H1 (cell line): ENCODE results near the gene MAP7D1. TPM values are rescaled to one million over a fixed set of nuclear protein-coding genes. Genes with fewer than 3 reads are reported as not detected.
"Not testable (repeated sequence)": the region's sequence is repeated elsewhere in the genome, so short reads cannot be mapped to it uniquely, and the experiment has no call there.

Experiments used
- CTCF ChIA-PET: fragments of 300-600 bp; sonication (Branson Sonifier 250); formaldehyde crosslinking; loops from one replicate; lab custom pipeline; 2021; ENCODE audit not compliant: partially characterized antibody; lab: Charles Lee
- POLR2A ChIA-PET: fragments of 300-600 bp; sonication (Branson Sonifier 250); formaldehyde crosslinking; loops from one replicate; lab custom pipeline; 2021; ENCODE audit warnings: inconsistent platforms; ENCODE audit not compliant: partially characterized antibody; lab: Charles Lee
- DNase-seq, 2 experiments: peaks; one replicate each; pipeline versions ENCODE4 v3.0.0 to v3.0.0-alpha.2; 2010 to 2022; ENCODE audit warnings: low spot score in 2 of 2, low read depth in 1 of 2, mixed read lengths in 1 of 2
- FAIRE-seq: peaks from 2 replicates; lab custom pipeline; 2011; peaks lifted over from hg19 to GRCh38; lab: Jason Lieb, UNC
- H2AFZ ChIP-seq: 2 replicates; pipeline ENCODE4 v1.8.1; 2012; ENCODE audit warnings: low read length, inconsistent platforms
- H2AK5ac ChIP-seq: 2 replicates; pipeline ENCODE4 v1.6.1; 2013; ENCODE audit warnings: low read depth, low read length
- H2BK120ac ChIP-seq: replicated peaks from 2 replicates; pipeline ENCODE3; 2013; ENCODE audit warnings: low read depth, low read length, inconsistent platforms
- H2BK12ac ChIP-seq: 2 replicates; pipeline ENCODE4 v1.6.1; 2013; ENCODE audit warnings: low read depth, low read length
- H2BK15ac ChIP-seq: 2 replicates; pipeline ENCODE4 v1.6.1; 2013; ENCODE audit warnings: low read length
- H2BK20ac ChIP-seq: 2 replicates; pipeline ENCODE4 v1.6.1; 2013; ENCODE audit warnings: low read length
- H2BK5ac ChIP-seq: 2 replicates; pipeline ENCODE4 v1.6.1; 2013; ENCODE audit warnings: low read depth, low read length
- H3K14ac ChIP-seq: 2 replicates; pipeline ENCODE4 v1.6.1; 2013; ENCODE audit warnings: inconsistent platforms; ENCODE audit not compliant: insufficient read length
- H3K18ac ChIP-seq: 2 replicates; pipeline ENCODE4 v1.6.1; 2013; ENCODE audit warnings: low read length; ENCODE audit errors: extremely low read depth
- H3K23ac ChIP-seq: 2 replicates; pipeline ENCODE4 v1.6.1; 2013; ENCODE audit warnings: inconsistent platforms; ENCODE audit not compliant: insufficient read length
- H3K23me2 ChIP-seq: 2 replicates; pipeline ENCODE4 v1.6.1; 2013; ENCODE audit warnings: low read depth, low read length
- H3K27ac ChIP-seq: 2 replicates; pipeline ENCODE4 v1.6.1; 2011; ENCODE audit warnings: low read depth, low read length, inconsistent platforms
- H3K27me3 ChIP-seq, 4 experiments: replicated peaks in 1 of 4; 1 replicate in 1 of 4; 2 replicates in 3 of 4; pipeline versions ENCODE4 v1.6.1 to v1.8.1; 2011 to 2013; ENCODE audit warnings: low read length in 3 of 4, mild to moderate bottlenecking in 3 of 4, inconsistent platforms in 2 of 4, mixed read lengths in 2 of 4, moderate library complexity in 1 of 4; ENCODE audit not compliant: control insufficient read depth in 3 of 4, insufficient read depth in 3 of 4; ENCODE audit errors: extremely low read depth in 1 of 4
- H3K36me3 ChIP-seq, 4 experiments: 2 replicates each; pipeline versions ENCODE4 v1.6.1 to v1.8.1; 2011 to 2013; ENCODE audit warnings: mild to moderate bottlenecking in 4 of 4, low read length in 3 of 4, moderate library complexity in 2 of 4, control low read depth in 1 of 4, inconsistent platforms in 1 of 4; ENCODE audit not compliant: insufficient read depth in 4 of 4, control insufficient read depth in 2 of 4
- H3K4ac ChIP-seq: replicated peaks from 2 replicates; pipeline ENCODE3; 2013; ENCODE audit warnings: low read length, low read depth, mixed read lengths, inconsistent platforms; ENCODE audit not compliant: insufficient read length
- H3K4me1 ChIP-seq, 4 experiments: replicated peaks in 1 of 4; 1 replicate in 1 of 4; 2 replicates in 3 of 4; pipeline versions ENCODE4 v1.6.1 to v1.8.1; 2011 to 2013; ENCODE audit warnings: low read length in 3 of 4, inconsistent platforms in 2 of 4, mixed read lengths in 1 of 4; ENCODE audit not compliant: insufficient read depth in 4 of 4, control insufficient read depth in 3 of 4
- H3K4me2 ChIP-seq, 2 experiments: 2 replicates each; pipeline versions ENCODE4 v1.6.1 to v1.8.1; 2011 to 2013; ENCODE audit warnings: low read depth in 2 of 2, low read length in 2 of 2, control low read depth in 1 of 2, inconsistent platforms in 1 of 2, mild to moderate bottlenecking in 1 of 2; ENCODE audit not compliant: insufficient read depth in 1 of 2
- H3K4me3 ChIP-seq, 4 experiments: fragments of 200-600, 300-600 bp in 1 of 4; sonication (generic), shearing (Covaris generic), sonication (Bioruptor Twin) in 1 of 4; 2 replicates each; pipeline versions ENCODE4 v1.5.1 to v1.8.1; 2011 to 2016; ENCODE audit warnings: low read length in 4 of 4, low read depth in 3 of 4, control low read depth in 2 of 4, inconsistent platforms in 2 of 4, mild to moderate bottlenecking in 2 of 4, mixed read lengths in 1 of 4, moderate library complexity in 1 of 4; ENCODE audit not compliant: insufficient read depth in 2 of 4; ENCODE audit errors: extremely low read depth in 1 of 4
- H3K56ac ChIP-seq: replicated peaks from 2 replicates; pipeline ENCODE3; 2013; ENCODE audit warnings: low read depth, mild to moderate bottlenecking, mixed read lengths, low read length, inconsistent platforms; ENCODE audit not compliant: insufficient read length
- H3K79me1 ChIP-seq: 2 replicates; pipeline ENCODE4 v1.6.1; 2013; ENCODE audit warnings: low read depth, low read length, control low read depth
- H3K79me2 ChIP-seq, 2 experiments: 2 replicates each; pipeline versions ENCODE4 v1.6.1 to v1.8.1; 2012 to 2013; ENCODE audit warnings: low read length in 2 of 2, mild to moderate bottlenecking in 2 of 2, inconsistent platforms in 1 of 2; ENCODE audit not compliant: insufficient read depth in 2 of 2, control insufficient read depth in 1 of 2
- H3K9ac ChIP-seq, 4 experiments: replicated peaks in 1 of 4; 1 replicate in 1 of 4; 2 replicates in 3 of 4; pipeline versions ENCODE4 v1.6.1 to v1.8.1; 2011 to 2013; ENCODE audit warnings: low read depth in 3 of 4, low read length in 3 of 4, control low read depth in 2 of 4, mild to moderate bottlenecking in 2 of 4, moderate library complexity in 2 of 4, inconsistent platforms in 1 of 4; ENCODE audit errors: extremely low read depth in 1 of 4
- H3K9me3 ChIP-seq, 2 experiments: 2 replicates each; pipeline versions ENCODE4 v1.6.1 to v1.8.1; 2012 to 2013; ENCODE audit warnings: mild to moderate bottlenecking in 2 of 2, moderate library complexity in 2 of 2, control low read depth in 1 of 2, inconsistent platforms in 1 of 2, low read depth in 1 of 2, low read length in 1 of 2, mixed read lengths in 1 of 2; ENCODE audit not compliant: insufficient read depth in 2 of 2
- H4K20me1 ChIP-seq, 2 experiments: replicated peaks in 1 of 2; 2 replicates each; pipeline versions ENCODE3 to v1.8.1; 2011 to 2013; ENCODE audit warnings: inconsistent platforms in 2 of 2, low read length in 2 of 2, mild to moderate bottlenecking in 1 of 2; ENCODE audit not compliant: insufficient read depth in 2 of 2, control insufficient read depth in 1 of 2
- H4K5ac ChIP-seq: 2 replicates; pipeline ENCODE4 v1.6.1; 2013; ENCODE audit warnings: low read length, low read depth, mixed read lengths, inconsistent platforms; ENCODE audit not compliant: insufficient read length
- H4K8ac ChIP-seq: 2 replicates; pipeline ENCODE4 v1.8.0; 2013; ENCODE audit warnings: mild to moderate bottlenecking, moderate library complexity, low read length, inconsistent platforms; ENCODE audit not compliant: insufficient read depth; ENCODE audit errors: extremely low read depth
- H4K91ac ChIP-seq: replicated peaks from 2 replicates; pipeline ENCODE3; 2013; ENCODE audit warnings: low read length, mixed read lengths, inconsistent platforms; ENCODE audit not compliant: insufficient read length
- CHD1 ChIP-seq: IDR thresholded peaks from 2 replicates; pipeline ENCODE4 v1.6.1; 2012; ENCODE audit warnings: low read depth, low read length, improper control_type of control experiment
- MAX ChIP-seq: IDR thresholded peaks from 2 replicates; pipeline ENCODE4 v1.6.1; 2012; ENCODE audit warnings: inconsistent platforms
- NANOG ChIP-seq: IDR thresholded peaks from 2 replicates; pipeline ENCODE4 v1.6.1; 2011; ENCODE audit warnings: low read length, low read depth, mild to moderate bottlenecking, inconsistent platforms; ENCODE audit not compliant: insufficient read depth, poor library complexity, severe bottlenecking
- SAP30 ChIP-seq: fragments of 300-600 bp; sonication (generic); IDR thresholded peaks from 2 replicates; pipeline ENCODE4 v1.7.1; 2012; ENCODE audit warnings: low read length, moderate library complexity, mild to moderate bottlenecking, inconsistent platforms; ENCODE audit not compliant: insufficient read depth, insufficient replicate concordance
- WGBS, 2 experiments: shearing (Covaris generic) in 1 of 2; methylation state at CpG; one replicate each; pipeline versions ENCODE4 v1.1.6 to v1.1.7; 2013 to 2015; ENCODE audit warnings: low lambda C conversion rate in 2 of 2, mixed read lengths in 2 of 2, inconsistent platforms in 1 of 2, low coverage in 1 of 2, missing lambda C conversion rate in 1 of 2; ENCODE audit not compliant: insufficient replicate concordance in 2 of 2, insufficient coverage in 1 of 2, insufficient read length in 1 of 2; ENCODE audit errors: extremely low coverage in 1 of 2, missing lambda C conversion rate in 1 of 2; 5-methylcytosine and 5-hydroxymethylcytosine counted together
- polyA plus RNA-seq, 7 experiments: library from polyadenylated mRNA; depleted of rRNA in 3 of 7; stranded (reverse) in 5 of 7; unstranded in 2 of 7; fragments of >200 nt in 5 of 7; fragments of 200-250 nt in 2 of 7; gene quantifications; 1 replicate in 5 of 7; 2 replicates in 1 of 7; 4 replicates in 1 of 7; pipeline versions ENCODE4 v1.2.1 to v1.2.3, GENCODE V29; 2011 to 2013; ENCODE audit warnings: missing spikeins in 2 of 7, mixed read lengths in 2 of 7
- total RNA-seq: library from RNA; stranded (reverse); fragmentation: NEBNext Ultra II Directional; extraction: Animal tissue kit (Norgen Biotek cat#: 25700); gene quantifications from 2 replicates; pipeline ENCODE4 v1.2.1, GENCODE V29; 2021

The MAP7D1 gene
- total and polyA plus RNA-seq, 2 of the 8 experiments (the other 6 are each of a cell fraction or from before 2014, with no cell fraction given), result 18.2 to 52.4 TPM

GRCh38 chr1:36187800-36188593 lies 32.0 kb downstream of the MAP7D1 start (continued):
- TF ChIP-seq NANOG (no peak), CHD1 (no peak), SAP30 (no peak), MAX (peak; percentile 43; the same call in 1 of the 2 replicates)
- TF ChIP-seq, all 59 proteins: peak for 18

- H2BK20ac ChIP-seq, H3K79me2 ChIP-seq, H2BK5ac ChIP-seq, H4K20me1 ChIP-seq, H2BK15ac ChIP-seq, H3K18ac ChIP-seq, FAIRE-seq, H3K4me2 ChIP-seq, H3K9ac ChIP-seq, H4K91ac ChIP-seq, H2AK5ac ChIP-seq, H3K36me3 ChIP-seq, H2AFZ ChIP-seq, H3K23ac ChIP-seq, H2BK12ac ChIP-seq, H4K8ac ChIP-seq, H3K56ac ChIP-seq, H3K23me2 ChIP-seq, H4K5ac ChIP-seq, H3K79me1 ChIP-seq, H3K27me3 ChIP-seq, H3K9me3 ChIP-seq, H2BK120ac ChIP-seq, DNase-seq, H3K4ac ChIP-seq, H3K14ac ChIP-seq, H3K27ac ChIP-seq, H3K4me3 ChIP-seq, H3K4me1 ChIP-seq: not testable (repeated sequence)
- POLR2A ChIA-PET, result interaction anchor here (1.5 kb wide), 2 partner anchors 9 to 13 kb away, joined by 3 to 6 read pairs; no protein-coding TSS in a partner anchor
- WGBS, 2 experiments, result 93% methylated on average over 12 of the region's 12 CpGs; no CpG with 5 or more reads in 1 of the 2 experiments
- CTCF ChIA-PET, result interaction anchor here (0.7 to 1.9 kb wide), 8 partner anchors 9 to 63 kb away, joined by 3 to 16 read pairs (median 4); partner anchors contain the start of gene TRAPPC3
Measured at GRCh38 chr1:36196805-36197204, 40.8 kb downstream of the MAP7D1 start.
